GM18511 (cell line): ENCODE measurements around the gene LMO7.
"Not testable (repeated sequence)": the region's sequence is repeated elsewhere in the genome, so short reads cannot be mapped to it uniquely, and the experiment has no call there.

ENCODE experiments used
- ATAC-seq: cut with Tn5 transposase; IDR thresholded peaks from one replicate; pipeline ENCODE4 v1.9.1; 2021; ENCODE audit warnings: mild to moderate bottlenecking, moderate library complexity; ENCODE audit not compliant: unreplicated experiment

Gene LMO7

GRCh38 chr13:75769141-75769905 is 133.2 kb downstream of the LMO7 start:
- ATAC-seq: no peak

GRCh38 chr13:75770164-75770563 is 134.0 kb downstream of the LMO7 start:
- ATAC-seq: no peak

GRCh38 chr13:75770592-75771011 is 134.5 kb downstream of the LMO7 start:
- no peak for ATAC-seq

DNA sequence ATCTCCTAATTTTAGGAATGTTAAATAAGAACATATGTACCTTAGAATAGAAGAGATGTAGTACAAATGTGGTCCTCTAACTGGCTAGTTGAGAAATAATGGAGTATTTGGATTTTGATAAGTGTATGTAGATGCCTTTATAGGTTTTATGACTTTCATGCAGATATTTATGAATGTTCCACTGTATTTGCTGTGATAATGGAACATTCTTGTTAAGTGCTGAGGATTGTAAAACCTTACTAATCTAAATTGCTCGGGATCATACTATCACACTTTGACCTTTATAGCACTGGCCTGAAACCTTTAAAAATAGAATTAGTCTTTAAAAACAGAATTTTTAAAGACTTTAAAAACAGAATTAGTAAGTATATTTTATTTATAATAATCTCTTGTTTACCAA is 135.1 kb downstream of the LMO7 start:
- ATAC-seq: no peak

GRCh38 chr13:75771818-75772217 is 135.7 kb downstream of the LMO7 start:
- no peak for ATAC-seq

GRCh38 chr13:75774176-75774575 is 138.0 kb downstream of the LMO7 start:
- ATAC-seq: no peak

DNA sequence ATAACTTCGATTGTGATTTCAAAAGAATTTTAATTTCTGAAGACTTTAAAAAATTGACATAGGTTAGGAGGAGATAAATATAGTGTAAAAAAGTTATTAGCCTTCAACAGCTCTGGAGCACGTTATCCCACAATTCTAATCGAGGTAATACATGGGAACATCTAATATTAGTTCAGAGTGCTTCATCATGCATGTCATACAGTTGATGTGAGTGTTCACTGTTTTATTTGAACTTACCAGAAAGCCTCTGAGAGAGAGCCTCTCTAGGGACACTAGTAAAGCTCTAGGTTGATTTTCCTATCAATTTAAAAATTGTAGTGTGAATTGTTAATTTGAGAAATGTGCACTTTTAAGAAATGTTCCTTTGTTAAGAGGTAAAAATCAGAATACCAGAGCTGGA is 140.4 kb downstream of the LMO7 start:
- ATAC-seq: no peak

- ATAC-seq: no peak
Measured at GRCh38 chr13:75779393-75779792, 143.3 kb downstream of the LMO7 start.

DNA sequence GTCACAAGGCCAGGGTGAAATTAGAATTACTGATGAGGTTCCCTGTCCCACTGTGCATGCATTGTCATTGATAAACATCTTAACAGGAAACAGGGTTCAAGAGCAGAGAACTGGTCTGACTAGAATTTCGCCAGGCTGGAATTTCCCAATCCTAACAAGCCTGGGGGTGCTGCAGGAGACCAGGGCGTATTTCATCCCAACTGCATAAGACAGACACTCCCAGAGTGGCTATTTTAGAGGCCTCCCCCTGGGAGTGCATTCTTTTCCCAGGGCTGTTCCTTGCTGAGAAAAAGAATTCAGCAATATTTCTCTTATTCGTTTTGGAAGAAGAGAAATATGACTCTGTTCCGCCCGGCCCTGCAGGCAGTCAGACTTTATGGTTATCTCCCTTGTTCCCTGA is 144.0 kb downstream of the LMO7 start:
- ATAC-seq: not testable (repeated sequence)

- no peak for ATAC-seq
Measured at GRCh38 chr13:75782985-75783384, 146.9 kb downstream of the LMO7 start.

GRCh38 chr13:75784003-75784402 is 147.9 kb downstream of the LMO7 start:
- ATAC-seq: no peak

GRCh38 chr13:75785130-75785529 is 149.0 kb downstream of the LMO7 start:
- ATAC-seq: no peak

GRCh38 chr13:75787249-75787928 is 151.3 kb downstream of the LMO7 start:
- ATAC-seq: no peak

DNA sequence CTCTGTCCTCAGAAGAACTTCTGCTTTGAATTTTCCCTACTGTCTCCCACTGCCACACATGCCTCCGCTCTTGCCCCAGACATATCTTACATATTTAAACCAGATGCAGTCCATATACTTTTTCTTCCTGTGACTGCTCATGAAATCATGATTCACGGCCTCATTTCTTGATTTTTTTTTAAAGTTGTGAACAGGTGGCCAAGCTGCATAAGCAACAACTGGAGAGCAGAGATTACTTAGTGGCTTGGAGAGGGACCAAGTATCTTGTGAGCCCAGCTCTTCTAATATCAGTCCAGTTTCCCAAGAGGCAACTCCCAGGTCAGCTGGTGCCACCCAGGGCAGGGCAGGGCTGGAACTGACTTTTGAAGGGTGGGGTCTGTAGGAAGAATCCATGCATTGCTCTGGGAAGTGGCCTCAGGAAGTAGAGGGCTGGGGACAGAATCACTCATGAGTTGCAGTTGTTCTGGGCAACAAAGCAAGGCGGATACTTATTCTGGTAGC is 152.4 kb downstream of the LMO7 start:
- no peak for ATAC-seq

GRCh38 chr13:75789451-75790197 is 153.5 kb downstream of the LMO7 start:
- no peak for ATAC-seq

DNA sequence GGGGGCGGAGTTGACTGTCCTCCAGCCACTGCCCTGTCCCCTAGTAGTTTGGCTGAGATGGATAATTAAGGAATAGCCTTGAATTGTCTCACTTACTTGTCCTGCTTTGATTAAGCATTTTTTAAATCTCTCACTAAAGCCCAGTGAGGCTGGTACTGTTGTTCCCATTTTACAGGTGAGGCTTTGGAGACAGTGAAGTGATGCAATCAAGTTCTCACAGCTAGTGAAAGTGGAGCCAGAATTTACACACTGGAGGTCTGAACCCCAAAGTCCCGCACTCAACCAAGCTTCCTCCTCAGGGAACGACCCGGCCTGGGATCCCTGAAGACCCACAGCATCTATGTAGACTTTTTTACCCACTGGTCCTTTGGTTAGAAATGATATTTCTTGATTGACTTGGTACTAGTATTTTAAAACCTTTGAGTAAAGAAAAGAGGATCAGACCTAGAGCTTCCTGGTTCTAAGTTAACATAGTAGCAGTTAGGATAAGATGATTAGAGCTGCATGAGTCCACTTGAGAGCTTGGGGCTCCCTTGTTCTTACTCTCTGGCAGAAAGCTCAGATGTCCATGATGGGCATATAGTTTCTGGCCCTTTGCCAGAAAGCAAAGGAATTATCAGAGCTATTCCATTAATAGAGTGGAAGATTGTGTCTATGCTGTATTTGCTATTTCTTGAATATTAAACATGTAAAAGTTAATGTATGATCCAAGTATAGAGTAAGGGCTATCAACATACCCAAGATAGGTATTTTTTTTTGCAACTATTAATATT is 154.3 kb downstream of the LMO7 start:
- no peak for ATAC-seq

DNA sequence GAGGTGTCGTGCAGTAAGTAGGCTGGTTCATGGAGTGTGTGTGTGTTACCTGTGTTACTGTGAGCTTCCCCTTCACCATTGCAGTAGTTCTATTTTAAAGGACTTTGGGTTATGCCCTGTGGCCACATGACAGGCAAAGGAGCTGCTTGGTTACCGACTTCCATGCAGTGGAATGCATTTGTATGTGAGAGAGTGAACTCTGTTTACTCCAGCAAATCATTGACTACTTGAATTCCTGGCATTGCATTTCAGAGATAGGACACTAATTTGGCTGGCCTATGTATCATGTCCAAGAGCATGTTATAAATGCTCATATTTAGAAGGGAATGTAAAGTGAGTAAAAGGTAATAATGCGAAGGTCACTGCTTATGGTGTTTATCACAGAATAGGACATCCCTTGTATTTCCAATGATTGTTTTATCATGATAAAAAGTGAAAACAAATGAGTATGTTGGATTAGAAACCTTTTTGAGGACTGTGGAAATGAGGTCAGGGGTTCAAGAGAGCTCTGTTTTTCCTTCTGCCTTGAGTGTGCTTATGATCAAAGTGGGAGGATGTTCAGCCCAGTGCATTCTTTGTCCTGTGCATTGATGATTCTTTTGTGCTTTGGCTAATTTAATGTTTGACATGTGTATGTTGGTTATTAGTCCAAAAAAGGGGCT is 156.5 kb downstream of the LMO7 start:
- no peak for ATAC-seq

GRCh38 chr13:75793188-75793567 is 157.0 kb downstream of the LMO7 start:
- ATAC-seq: not testable (repeated sequence)

DNA sequence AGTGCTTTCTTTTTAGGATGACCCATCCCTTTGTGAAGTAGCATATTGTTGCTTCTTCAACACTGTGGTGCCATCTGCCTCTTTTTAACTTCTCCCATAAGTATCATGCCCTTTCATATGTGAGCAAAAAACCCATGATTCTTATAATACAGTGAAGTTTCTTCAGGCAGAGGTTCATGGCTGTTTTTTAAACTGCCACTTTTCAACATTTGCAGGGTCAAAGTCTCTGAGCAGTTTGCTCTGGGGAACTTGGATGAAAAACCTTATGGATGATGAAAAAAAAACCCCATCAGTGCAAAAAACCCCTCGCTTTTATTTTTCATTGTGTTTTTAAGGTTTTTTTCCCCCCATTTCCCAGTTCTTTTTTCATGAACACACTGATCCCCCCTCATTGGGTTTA is 158.5 kb downstream of the LMO7 start:
- no peak for ATAC-seq

GRCh38 chr13:75795274-75795673 is 159.1 kb downstream of the LMO7 start:
- no peak for ATAC-seq
